ENCODE data around the gene DLX3.

Gene DLX3

GRCh38 chr17:49971848-49972485 lies 23.1 kb downstream of the DLX3 start:
- DNase-seq = no peak

- DNase-seq = no peak
Measured at GRCh38 chr17:49971199-49971847, 23.7 kb downstream of the DLX3 start.

- no peak for DNase-seq
Measured at GRCh38 chr17:49970498-49970897, 24.5 kb downstream of the DLX3 start.

- DNase-seq = no peak
Measured at GRCh38 chr17:49969795-49970389, 25.1 kb downstream of the DLX3 start.

GRCh38 chr17:49969134-49969759 lies 25.8 kb downstream of the DLX3 start, which contains the start of gene DLX4:
TSS of gene DLX4 (plus strand) at chr17:49969190. CDS start at chr17:49969469, 279 bp downstream.
- no peak for DNase-seq

GRCh38 chr17:49968405-49969133 lies 26.5 kb downstream of the DLX3 start:
- peak; percentile 27 for DNase-seq

- no peak for DNase-seq
Measured at GRCh38 chr17:49967621-49968404, 27.2 kb downstream of the DLX3 start.

GRCh38 chr17:49967205-49967604 lies 27.8 kb downstream of the DLX3 start:
- DNase-seq = no peak

- no peak for DNase-seq
Measured at GRCh38 chr17:49966767-49967166, 28.3 kb downstream of the DLX3 start.

- DNase-seq = no peak
Measured at GRCh38 chr17:49965524-49965909, 29.5 kb downstream of the DLX3 start.

- DNase-seq = no peak
Measured at GRCh38 chr17:49964769-49965523, 30.1 kb downstream of the DLX3 start.

GRCh38 chr17:49964303-49964768 lies 30.7 kb downstream of the DLX3 start:
- no peak for DNase-seq

- no peak for DNase-seq
Measured at GRCh38 chr17:49963626-49964302, 31.3 kb downstream of the DLX3 start.

GRCh38 chr17:49963309-49963625 lies 31.8 kb downstream of the DLX3 start:
- no peak for DNase-seq

- no peak for DNase-seq
Measured at GRCh38 chr17:49962599-49963308, 32.3 kb downstream of the DLX3 start.

GRCh38 chr17:49959183-49959935 lies 35.7 kb downstream of the DLX3 start:
- no peak for DNase-seq

GRCh38 chr17:49958723-49959122 lies 36.3 kb downstream of the DLX3 start:
- DNase-seq = no peak

- DNase-seq = no peak
Measured at GRCh38 chr17:49957350-49957749, 37.7 kb downstream of the DLX3 start.

- DNase-seq = no peak
Measured at GRCh38 chr17:49956780-49957179, 38.2 kb downstream of the DLX3 start.

- no peak for DNase-seq
Measured at GRCh38 chr17:49955157-49955556, 39.9 kb downstream of the DLX3 start.
